LNCaP clone FGC (cell line): ENCODE measurements around the gene GPHN.

Experiments
- DNase-seq: peaks from one replicate; pipeline ENCODE4 v3.0.0-alpha.2; 2011; ENCODE audit warnings: low read depth
- H3K4me3 ChIP-seq: 2 replicates; pipeline ENCODE4 v1.5.1; 2011; ENCODE audit warnings: mild to moderate bottlenecking, low read depth, low read length, control low read depth
- CTCF ChIP-seq: IDR thresholded peaks from 2 replicates; pipeline ENCODE4 v1.5.1; 2012; ENCODE audit warnings: mild to moderate bottlenecking; ENCODE audit not compliant: control insufficient read depth, insufficient read depth; ENCODE audit errors: extremely low read depth

GPHN gene

GRCh38 chr14:66595394-66595793, 87.4 kb downstream of the GPHN start:
- DNase-seq, result no peak
- no peak overlapping the region for H3K4me3 ChIP-seq
- no peak for TF ChIP-seq CTCF

- TF ChIP-seq CTCF, result no peak
- DNase-seq, result no peak
- no peak overlapping the region for H3K4me3 ChIP-seq
These were observed 88.5 kb downstream of the GPHN start for GRCh38 chr14:66596241-66596985.

- no peak for DNase-seq
These were observed 92.5 kb downstream of the GPHN start for GRCh38 chr14:66600416-66600815.

GRCh38 chr14:66601932-66602578, 94.1 kb downstream of the GPHN start:
- no peak overlapping the region for H3K4me3 ChIP-seq
- TF ChIP-seq CTCF, result no peak
- DNase-seq, result no peak

More at GRCh38 chr14:66600416-66600815, 92.5 kb downstream of the GPHN start:
- no peak overlapping the region for H3K4me3 ChIP-seq
- no peak for TF ChIP-seq CTCF

- no peak for DNase-seq
- H3K4me3 ChIP-seq, result no peak overlapping the region
- TF ChIP-seq CTCF, result no peak
These were observed 96.0 kb downstream of the GPHN start for GRCh38 chr14:66603945-66604344.

- no peak for TF ChIP-seq CTCF
- no peak for DNase-seq
- no peak overlapping the region for H3K4me3 ChIP-seq
These were observed 98.9 kb downstream of the GPHN start for GRCh38 chr14:66606826-66607225.
